Neural cell (in vitro differentiated cells): Measurements from ENCODE around the gene PGLYRP4. TPM values are rescaled to one million over a fixed set of nuclear protein-coding genes. Genes with fewer than 3 reads are reported as not detected.

ENCODE experiments used
- H2AFZ ChIP-seq: fragments of 200-600, 300-800 bp; sonication (generic), shearing (Covaris generic); 2 replicates; pipeline ENCODE4 v1.6.0; 2014; ENCODE audit warnings: low read depth, mild to moderate bottlenecking, antibody characterized with exemption, low read length, moderate library complexity
- H3F3A ChIP-seq: fragments of 200-600 bp; shearing (Covaris generic); 2 replicates; pipeline ENCODE4 v1.6.1; 2016; ENCODE audit warnings: mild to moderate bottlenecking, moderate library complexity, mixed read lengths, antibody characterized with exemption, low read length; ENCODE audit not compliant: insufficient read depth, poor library complexity, severe bottlenecking
- H3K27ac ChIP-seq: fragments of 200-600, 300-800 bp; sonication (generic), shearing (Covaris generic); 2 replicates; pipeline ENCODE4 v1.5.1; 2014; ENCODE audit warnings: mild to moderate bottlenecking, low read length, moderate library complexity
- H3K27me3 ChIP-seq: fragments of 300-800, 200-600 bp; sonication (generic), shearing (Covaris generic); 2 replicates; pipeline ENCODE4 v1.6.0; 2014; ENCODE audit warnings: mild to moderate bottlenecking, low read depth, low read length, moderate library complexity; ENCODE audit not compliant: insufficient read depth
- H3K36me3 ChIP-seq: fragments of 300-800, 200-600 bp; sonication (generic), shearing (Covaris generic); 2 replicates; pipeline ENCODE4 v1.5.1; 2014; ENCODE audit warnings: mild to moderate bottlenecking, antibody characterized with exemption, low read length, moderate library complexity; ENCODE audit not compliant: insufficient read depth
- H3K4me2 ChIP-seq: fragments of 300-800, 200-600 bp; sonication (generic), shearing (Covaris generic); 2 replicates; pipeline ENCODE4 v1.6.0; 2014; ENCODE audit warnings: mild to moderate bottlenecking, low read length
- H3K4me3 ChIP-seq: fragments of 300-800, 200-600 bp; sonication (generic), shearing (Covaris generic); 2 replicates; pipeline ENCODE4 v1.5.1; 2014; ENCODE audit warnings: mild to moderate bottlenecking, low read length, moderate library complexity
- H3K79me2 ChIP-seq: fragments of 200-600 bp; shearing (Covaris generic); replicated peaks from 2 replicates; pipeline ENCODE4 v1.6.0; 2014; ENCODE audit warnings: mild to moderate bottlenecking, low read length, moderate library complexity; ENCODE audit not compliant: insufficient read depth
- H3K9ac ChIP-seq: fragments of 300-800, 200-600 bp; sonication (generic), shearing (Covaris generic); 2 replicates; pipeline ENCODE4 v1.6.1; 2016; ENCODE audit warnings: mild to moderate bottlenecking, low read length, mixed read lengths
- H3K9me2 ChIP-seq: fragments of 200-600 bp; shearing (Covaris generic); 2 replicates; pipeline ENCODE4 v1.6.1; 2016; ENCODE audit warnings: mild to moderate bottlenecking, low read length, mixed read lengths; ENCODE audit not compliant: insufficient read depth
- H3K9me3 ChIP-seq: fragments of 200-600, 300-800 bp; sonication (generic), shearing (Covaris generic); 2 replicates; pipeline ENCODE4 v1.6.1; 2016; ENCODE audit warnings: mild to moderate bottlenecking, mixed run types, low read length, moderate library complexity, mixed read lengths
- H4K20me1 ChIP-seq: fragments of 200-600 bp; shearing (Covaris generic); 2 replicates; pipeline ENCODE4 v1.6.1; 2016; ENCODE audit warnings: mild to moderate bottlenecking, mixed run types; ENCODE audit not compliant: insufficient read depth
- EP300 ChIP-seq: fragments of 450-650 bp; conservative IDR thresholded peaks from 2 replicates; pipeline ENCODE4 v1.6.1; 2014; ENCODE audit warnings: antibody characterized with exemption, mild to moderate bottlenecking, moderate library complexity; ENCODE audit not compliant: poor library complexity, severe bottlenecking
- EZH2 ChIP-seq: fragments of 200-600, 300-800 bp; shearing (Covaris generic), sonication (generic); IDR thresholded peaks from 2 replicates; pipeline ENCODE4 v1.6.1; 2014; ENCODE audit warnings: antibody characterized with exemption, low read length, borderline replicate concordance, mild to moderate bottlenecking; ENCODE audit not compliant: insufficient read depth, poor library complexity, severe bottlenecking
- MXI1 ChIP-seq: fragments of 450-650 bp; conservative IDR thresholded peaks from 2 replicates; pipeline ENCODE4 v1.6.1; 2014; ENCODE audit warnings: antibody characterized with exemption, mild to moderate bottlenecking; ENCODE audit not compliant: poor library complexity, severe bottlenecking
- POLR2AphosphoS5 ChIP-seq: IDR thresholded peaks from 2 replicates; pipeline ENCODE4 v1.6.1; 2012
- RAD21 ChIP-seq: fragments of 450-650 bp; conservative IDR thresholded peaks from 2 replicates; pipeline ENCODE4 v1.6.1; 2014; ENCODE audit warnings: antibody characterized with exemption, mild to moderate bottlenecking, moderate library complexity
- SMC3 ChIP-seq: fragments of 450-650 bp; conservative IDR thresholded peaks from 2 replicates; pipeline ENCODE4 v1.6.1; 2014; ENCODE audit warnings: antibody characterized with exemption, mild to moderate bottlenecking, moderate library complexity; ENCODE audit not compliant: poor library complexity
- TAF1 ChIP-seq: IDR thresholded peaks from 2 replicates; pipeline ENCODE4 v1.6.1; 2012; ENCODE audit warnings: low read depth
- polyA plus RNA-seq: library from polyadenylated mRNA; depleted of rRNA; stranded (reverse); fragments of >200 nt; gene quantifications from 2 replicates; pipeline ENCODE4 v1.2.3, GENCODE V29; 2014
- TF ChIP-seq, protein P1 (sequence below): IDR thresholded peaks from 2 replicates; pipeline ENCODE4 v1.6.1; 2012; ENCODE audit warnings: borderline replicate concordance
- TF ChIP-seq, protein P2 (sequence below): fragments of 450-650 bp; IDR thresholded peaks from 2 replicates; pipeline ENCODE4 v1.5.1; 2014; ENCODE audit warnings: antibody characterized with exemption, mild to moderate bottlenecking, moderate library complexity; ENCODE audit not compliant: poor library complexity, severe bottlenecking

PGLYRP4 gene
- polyA plus RNA-seq, 1 donor from 2014 or later: not detected

DNA sequence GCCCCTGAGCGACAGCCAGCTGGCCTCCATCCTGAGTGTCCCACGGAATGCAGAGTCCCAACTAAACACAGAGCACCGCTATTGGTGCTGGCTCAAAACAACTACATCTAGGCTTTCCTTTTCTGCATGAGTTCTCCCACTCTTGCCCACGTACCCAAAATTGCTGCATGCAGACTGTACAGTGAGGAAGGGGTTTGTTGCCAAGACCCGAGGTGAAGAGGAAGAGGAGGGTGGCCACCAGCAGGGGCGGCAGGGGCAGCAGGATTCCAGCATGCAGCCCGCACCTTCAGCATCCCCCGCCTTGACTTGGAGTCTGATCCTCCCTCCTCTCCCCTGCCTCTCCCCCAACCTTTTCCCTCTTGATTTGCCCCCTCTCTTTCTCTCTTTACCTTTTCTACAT is 17.1 kb upstream of the PGLYRP4 start:
- H3K9me3 ChIP-seq: no peaks in the 10 kb centered on the region
- no peaks in the 10 kb centered on the region for H3K36me3 ChIP-seq
- no peaks in the 10 kb centered on the region for H3K79me2 ChIP-seq
- H3K27ac ChIP-seq: no peak overlapping the region
- H3K9me2 ChIP-seq: no peaks in the 10 kb centered on the region
- H3K9ac ChIP-seq: no peak overlapping the region
- H3K27me3 ChIP-seq: no peaks in the 10 kb centered on the region
- no peak overlapping the region for H2AFZ ChIP-seq
- no peak for TF ChIP-seq RAD21
- TF ChIP-seq EZH2: no peak
- TF ChIP-seq, protein P1, sequence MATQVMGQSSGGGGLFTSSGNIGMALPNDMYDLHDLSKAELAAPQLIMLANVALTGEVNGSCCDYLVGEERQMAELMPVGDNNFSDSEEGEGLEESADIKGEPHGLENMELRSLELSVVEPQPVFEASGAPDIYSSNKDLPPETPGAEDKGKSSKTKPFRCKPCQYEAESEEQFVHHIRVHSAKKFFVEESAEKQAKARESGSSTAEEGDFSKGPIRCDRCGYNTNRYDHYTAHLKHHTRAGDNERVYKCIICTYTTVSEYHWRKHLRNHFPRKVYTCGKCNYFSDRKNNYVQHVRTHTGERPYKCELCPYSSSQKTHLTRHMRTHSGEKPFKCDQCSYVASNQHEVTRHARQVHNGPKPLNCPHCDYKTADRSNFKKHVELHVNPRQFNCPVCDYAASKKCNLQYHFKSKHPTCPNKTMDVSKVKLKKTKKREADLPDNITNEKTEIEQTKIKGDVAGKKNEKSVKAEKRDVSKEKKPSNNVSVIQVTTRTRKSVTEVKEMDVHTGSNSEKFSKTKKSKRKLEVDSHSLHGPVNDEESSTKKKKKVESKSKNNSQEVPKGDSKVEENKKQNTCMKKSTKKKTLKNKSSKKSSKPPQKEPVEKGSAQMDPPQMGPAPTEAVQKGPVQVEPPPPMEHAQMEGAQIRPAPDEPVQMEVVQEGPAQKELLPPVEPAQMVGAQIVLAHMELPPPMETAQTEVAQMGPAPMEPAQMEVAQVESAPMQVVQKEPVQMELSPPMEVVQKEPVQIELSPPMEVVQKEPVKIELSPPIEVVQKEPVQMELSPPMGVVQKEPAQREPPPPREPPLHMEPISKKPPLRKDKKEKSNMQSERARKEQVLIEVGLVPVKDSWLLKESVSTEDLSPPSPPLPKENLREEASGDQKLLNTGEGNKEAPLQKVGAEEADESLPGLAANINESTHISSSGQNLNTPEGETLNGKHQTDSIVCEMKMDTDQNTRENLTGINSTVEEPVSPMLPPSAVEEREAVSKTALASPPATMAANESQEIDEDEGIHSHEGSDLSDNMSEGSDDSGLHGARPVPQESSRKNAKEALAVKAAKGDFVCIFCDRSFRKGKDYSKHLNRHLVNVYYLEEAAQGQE: no peak
- TF ChIP-seq SMC3: no peak
- TF ChIP-seq, protein P2, sequence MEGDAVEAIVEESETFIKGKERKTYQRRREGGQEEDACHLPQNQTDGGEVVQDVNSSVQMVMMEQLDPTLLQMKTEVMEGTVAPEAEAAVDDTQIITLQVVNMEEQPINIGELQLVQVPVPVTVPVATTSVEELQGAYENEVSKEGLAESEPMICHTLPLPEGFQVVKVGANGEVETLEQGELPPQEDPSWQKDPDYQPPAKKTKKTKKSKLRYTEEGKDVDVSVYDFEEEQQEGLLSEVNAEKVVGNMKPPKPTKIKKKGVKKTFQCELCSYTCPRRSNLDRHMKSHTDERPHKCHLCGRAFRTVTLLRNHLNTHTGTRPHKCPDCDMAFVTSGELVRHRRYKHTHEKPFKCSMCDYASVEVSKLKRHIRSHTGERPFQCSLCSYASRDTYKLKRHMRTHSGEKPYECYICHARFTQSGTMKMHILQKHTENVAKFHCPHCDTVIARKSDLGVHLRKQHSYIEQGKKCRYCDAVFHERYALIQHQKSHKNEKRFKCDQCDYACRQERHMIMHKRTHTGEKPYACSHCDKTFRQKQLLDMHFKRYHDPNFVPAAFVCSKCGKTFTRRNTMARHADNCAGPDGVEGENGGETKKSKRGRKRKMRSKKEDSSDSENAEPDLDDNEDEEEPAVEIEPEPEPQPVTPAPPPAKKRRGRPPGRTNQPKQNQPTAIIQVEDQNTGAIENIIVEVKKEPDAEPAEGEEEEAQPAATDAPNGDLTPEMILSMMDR: no peak
- TF ChIP-seq EP300: no peak
- no peak overlapping the region for H3K4me3 ChIP-seq
- H4K20me1 ChIP-seq: no peaks in the 10 kb centered on the region
- no peaks in the 10 kb centered on the region for H3F3A ChIP-seq
- H3K4me2 ChIP-seq: no peak overlapping the region

DNA sequence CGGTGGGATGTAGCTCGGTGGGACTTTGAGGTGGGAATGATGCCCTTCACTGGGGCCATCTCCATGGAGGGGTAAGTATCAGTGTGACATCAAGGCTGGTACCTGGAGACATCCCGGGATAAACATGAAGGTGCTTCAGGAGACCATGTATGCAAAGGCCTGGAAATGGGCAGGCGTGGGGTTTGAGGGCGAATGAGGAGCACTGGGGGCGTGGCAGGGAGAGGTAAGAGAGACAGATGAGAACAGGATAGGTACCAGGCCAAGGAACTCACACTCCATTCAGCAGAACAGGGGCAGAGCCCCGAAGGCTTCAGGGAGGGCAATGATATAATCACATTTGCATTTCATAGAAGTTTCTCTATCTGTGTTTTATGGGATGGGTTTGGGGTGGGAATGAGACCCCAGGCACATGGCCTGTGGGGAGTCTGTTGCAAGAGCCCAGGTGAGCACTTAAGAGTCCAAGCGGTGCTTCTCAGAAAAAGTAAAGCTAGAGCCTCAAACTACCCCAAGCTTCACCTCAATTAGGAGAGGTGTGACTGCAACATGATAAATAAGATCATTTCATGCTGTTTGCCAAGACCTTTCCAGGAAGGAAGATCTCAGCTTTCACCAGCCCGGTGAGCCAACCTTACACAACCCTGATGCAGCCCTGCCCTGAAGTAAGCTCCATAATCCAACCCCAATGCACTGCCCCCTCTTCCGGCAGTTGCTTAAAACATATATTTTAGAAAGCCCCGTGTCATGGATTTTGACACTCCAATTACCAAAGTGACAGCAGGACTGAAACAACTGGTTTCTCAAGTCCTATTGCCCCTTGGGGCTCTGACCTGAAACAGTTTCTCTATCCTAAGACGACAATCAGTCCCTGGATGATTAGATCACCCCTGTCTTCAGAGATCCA is 16.4 kb upstream of the PGLYRP4 start:
- TF ChIP-seq EP300: no peak
- no peak for TF ChIP-seq SMC3
- TF ChIP-seq TAF1: no peak
- Histone ChIP-seq H2AFZ (no peak overlapping the region), H3K27me3 (no peaks in the 10 kb centered on the region), H3K9ac (no peak overlapping the region), H3K36me3 (no peaks in the 10 kb centered on the region), H3K27ac (no peak overlapping the region), H3K9me3 (no peaks in the 10 kb centered on the region), H4K20me1 (no peaks in the 10 kb centered on the region), H3K9me2 (no peaks in the 10 kb centered on the region), H3K79me2 (no peaks in the 10 kb centered on the region), H3K4me3 (no peak overlapping the region), H3K4me2 (no peak overlapping the region), H3F3A (no peaks in the 10 kb centered on the region)

DNA sequence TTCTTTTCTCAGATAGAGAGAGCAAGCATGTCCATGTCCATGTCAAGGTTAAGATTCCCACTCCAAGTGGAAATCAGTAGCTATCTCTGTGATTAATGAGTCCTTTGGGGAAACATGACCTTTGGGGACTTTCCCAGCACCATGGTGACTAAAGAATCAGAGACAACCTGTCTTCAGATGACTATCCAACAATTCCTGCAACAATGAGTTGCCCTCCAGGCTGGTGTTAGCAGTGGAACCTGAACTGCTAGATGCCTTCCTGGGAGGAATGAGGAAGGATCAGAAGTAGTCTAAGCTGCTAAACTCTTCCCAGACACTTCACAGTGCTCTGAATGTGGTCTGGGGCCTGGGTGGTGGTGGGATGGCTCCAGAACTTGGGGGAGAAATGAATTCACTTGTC is 15.5 kb upstream of the PGLYRP4 start:
- Histone ChIP-seq H3K27ac (no peak overlapping the region), H3K9me3 (no peaks in the 10 kb centered on the region), H3K9me2 (no peaks in the 10 kb centered on the region), H3F3A (no peaks in the 10 kb centered on the region), H2AFZ (no peak overlapping the region), H4K20me1 (no peaks in the 10 kb centered on the region), H3K36me3 (no peaks in the 10 kb centered on the region), H3K9ac (no peak overlapping the region), H3K79me2 (no peaks in the 10 kb centered on the region), H3K4me3 (no peak overlapping the region), H3K27me3 (no peaks in the 10 kb centered on the region), H3K4me2 (no peak overlapping the region)
- TF ChIP-seq RAD21: no peak
- no peak for TF ChIP-seq SMC3
- TF ChIP-seq, protein P2: no peak
- TF ChIP-seq, protein P1: no peak
- no peak for TF ChIP-seq POLR2AphosphoS5
- no peak for TF ChIP-seq MXI1
- TF ChIP-seq EZH2: no peak
- TF ChIP-seq EP300: no peak
- no peak for TF ChIP-seq TAF1
